ENCODE data around the gene NDUFB10. TPM values are rescaled to one million over a fixed set of nuclear protein-coding genes. Genes with fewer than 3 reads are reported as not detected.

NDUFB10 gene
- total RNA-seq, 1 donor from 2014 or later: 153 TPM

DNA sequence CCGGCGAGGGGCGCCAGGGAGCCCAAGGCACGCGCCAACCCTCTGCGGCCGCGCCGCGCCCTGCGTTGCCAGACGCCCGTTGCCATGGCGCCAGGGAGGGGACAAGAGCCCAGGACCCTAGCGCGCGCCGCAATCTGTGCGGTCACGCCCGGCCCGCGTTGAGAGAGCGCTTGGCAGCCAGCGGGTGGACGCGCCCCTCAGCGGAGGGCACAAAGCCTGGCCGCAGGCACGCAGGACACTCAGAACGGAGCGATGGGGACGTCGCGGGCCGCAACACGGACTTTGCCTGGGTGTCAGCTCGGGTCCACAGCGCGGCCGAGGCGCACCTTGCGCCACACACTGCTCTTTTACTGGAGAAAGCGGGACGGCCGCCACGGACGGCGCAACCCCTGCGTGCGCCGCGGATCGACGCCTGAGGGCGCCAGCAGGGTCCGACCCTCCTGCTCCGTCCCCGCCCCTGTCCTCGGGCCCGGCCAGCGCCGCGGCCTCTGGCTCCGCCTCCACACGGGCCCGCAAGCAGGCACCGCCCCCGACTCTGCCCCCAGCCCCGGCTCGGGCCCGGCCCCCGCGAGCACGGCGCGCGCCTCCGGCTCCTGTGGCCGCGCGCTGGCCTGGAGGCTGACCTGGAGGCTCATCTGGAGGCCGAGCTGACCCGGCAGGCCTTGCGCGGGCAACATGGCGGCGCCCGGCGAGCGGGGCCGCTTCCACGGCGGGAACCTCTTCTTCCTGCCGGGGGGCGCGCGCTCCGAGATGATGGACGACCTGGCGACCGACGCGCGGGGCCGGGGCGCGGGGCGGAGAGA, 24.4 kb downstream of the NDUFB10 start, which contains the start of gene GFER:
Gene GFER (plus strand): TSS at position 650 of the 803 bp plus-strand sequence. CDS start 26 bp downstream, at position 676.
- Histone ChIP-seq H3K4me1 (ENCODE audit: insufficient read depth, low read length) (peaks cover 15% of the 10 kb centered on the region), H2AFZ (ENCODE audit: low read depth, low read length) (peak within 1 kb of the TSS; percentile 73), H3K9me3 (ENCODE audit: insufficient read depth, low read depth, low read length) (no peaks in the 10 kb centered on the region), H3K27me3 (ENCODE audit: insufficient read depth, low read length) (peaks cover 33% of the 10 kb centered on the region), H3K79me2 (ENCODE audit: insufficient read depth, low read length) (peaks cover 16% of the 10 kb centered on the region), H3K4me3 (ENCODE audit: insufficient read depth, low read depth, low read length) (peak within 1 kb of the TSS; percentile 68), H3K27ac (ENCODE audit: low read depth, low read length) (no peak within 1 kb of the TSS), H3K9ac (ENCODE audit: low read length) (peak within 1 kb of the TSS; percentile 83), H3K36me3 (ENCODE audit: insufficient read depth, low read length) (peaks cover 5% of the 10 kb centered on the region), H3K4me2 (ENCODE audit: low read length) (peak within 1 kb of the TSS; percentile 91), H4K20me1 (ENCODE audit: insufficient read depth, low read length) (peaks cover 48% of the 10 kb centered on the region)
- H3K9me3 Mint-ChIP-seq (ENCODE audit: unreplicated experiment): no peaks in the 10 kb centered on the region
- peak within 1 kb of the TSS; percentile 86 for H3K4me3 Mint-ChIP-seq (ENCODE audit: unreplicated experiment)
- peaks cover 23% of the 10 kb centered on the region for H3K27me3 Mint-ChIP-seq (ENCODE audit: low read depth, unreplicated experiment)
- no peak for TF ChIP-seq EZH2 (IDR thresholded peaks at IDR 0.05; ENCODE audit: insufficient read depth, low read length)
- TF ChIP-seq, protein P1, sequence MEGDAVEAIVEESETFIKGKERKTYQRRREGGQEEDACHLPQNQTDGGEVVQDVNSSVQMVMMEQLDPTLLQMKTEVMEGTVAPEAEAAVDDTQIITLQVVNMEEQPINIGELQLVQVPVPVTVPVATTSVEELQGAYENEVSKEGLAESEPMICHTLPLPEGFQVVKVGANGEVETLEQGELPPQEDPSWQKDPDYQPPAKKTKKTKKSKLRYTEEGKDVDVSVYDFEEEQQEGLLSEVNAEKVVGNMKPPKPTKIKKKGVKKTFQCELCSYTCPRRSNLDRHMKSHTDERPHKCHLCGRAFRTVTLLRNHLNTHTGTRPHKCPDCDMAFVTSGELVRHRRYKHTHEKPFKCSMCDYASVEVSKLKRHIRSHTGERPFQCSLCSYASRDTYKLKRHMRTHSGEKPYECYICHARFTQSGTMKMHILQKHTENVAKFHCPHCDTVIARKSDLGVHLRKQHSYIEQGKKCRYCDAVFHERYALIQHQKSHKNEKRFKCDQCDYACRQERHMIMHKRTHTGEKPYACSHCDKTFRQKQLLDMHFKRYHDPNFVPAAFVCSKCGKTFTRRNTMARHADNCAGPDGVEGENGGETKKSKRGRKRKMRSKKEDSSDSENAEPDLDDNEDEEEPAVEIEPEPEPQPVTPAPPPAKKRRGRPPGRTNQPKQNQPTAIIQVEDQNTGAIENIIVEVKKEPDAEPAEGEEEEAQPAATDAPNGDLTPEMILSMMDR (IDR thresholded peaks at IDR 0.05; ENCODE audit: insufficient read depth, low read depth, low read length): no peak
- FAIRE-seq (no peak), DNase-seq (ENCODE audit: low read depth) (peak; percentile 79)
- H3K36me3 Mint-ChIP-seq (ENCODE audit: low read depth, unreplicated experiment): peaks cover 2% of the 10 kb centered on the region
- peaks cover 2% of the 10 kb centered on the region for H3K4me1 Mint-ChIP-seq (ENCODE audit: low read depth, unreplicated experiment)
- peak within 1 kb of the TSS; percentile 92 for H3K27ac Mint-ChIP-seq (ENCODE audit: unreplicated experiment)

DNA sequence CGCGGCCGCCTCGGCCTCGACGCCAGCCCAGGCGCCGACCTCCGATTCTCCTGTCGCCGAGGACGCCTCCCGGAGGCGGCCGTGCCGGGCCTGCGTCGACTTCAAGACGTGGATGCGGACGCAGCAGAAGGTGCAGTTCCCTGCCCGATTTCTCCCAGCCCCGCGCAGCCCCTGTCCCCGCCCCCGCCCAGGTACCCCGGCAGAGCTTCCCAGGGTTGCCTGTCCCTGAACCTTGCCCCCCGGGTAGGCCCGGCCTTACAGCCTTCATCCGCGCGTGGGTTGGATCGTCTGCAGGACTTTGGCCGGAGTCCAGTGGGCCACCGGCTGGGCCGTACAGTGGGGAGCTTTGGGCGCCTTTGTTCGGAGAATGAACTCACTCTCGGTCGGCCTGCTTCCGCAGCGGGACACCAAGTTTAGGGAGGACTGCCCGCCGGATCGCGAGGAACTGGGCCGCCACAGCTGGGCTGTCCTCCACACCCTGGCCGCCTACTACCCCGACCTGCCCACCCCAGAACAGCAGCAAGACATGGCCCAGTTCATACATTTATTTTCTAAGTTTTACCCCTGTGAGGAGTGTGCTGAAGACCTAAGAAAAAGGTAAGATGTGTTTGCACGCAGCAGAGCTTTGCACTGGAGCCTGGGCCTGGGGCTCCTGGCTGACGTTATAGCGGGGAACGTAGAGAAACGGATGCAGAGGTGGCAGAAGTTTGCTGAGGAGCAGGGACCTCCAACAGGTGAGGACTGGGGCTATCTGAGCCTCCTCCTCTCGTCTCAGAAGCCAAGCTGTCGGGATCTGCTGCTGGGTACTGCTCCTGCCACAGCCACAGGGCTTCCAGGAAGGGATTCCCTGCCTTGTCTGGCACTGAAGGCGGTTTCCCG, 25.2 kb downstream of the NDUFB10 start:
- peaks cover 15% of the 10 kb centered on the region for H3K4me1 ChIP-seq (ENCODE audit: insufficient read depth, low read length)
- peaks cover 29% of the 10 kb centered on the region for H3K27me3 Mint-ChIP-seq (ENCODE audit: low read depth, unreplicated experiment)
- H3K4me2 ChIP-seq (ENCODE audit: low read length): peak overlapping the region; percentile 91
- DNase-seq (ENCODE audit: low read depth) (peak; percentile 10), FAIRE-seq (no peak)
- TF ChIP-seq, protein P1 (IDR thresholded peaks at IDR 0.05; ENCODE audit: insufficient read depth, low read depth, low read length): no peak
- TF ChIP-seq EZH2 (IDR thresholded peaks at IDR 0.05; ENCODE audit: insufficient read depth, low read length): no peak
- H3K9me3 ChIP-seq (ENCODE audit: insufficient read depth, low read depth, low read length): no peaks in the 10 kb centered on the region
- H3K4me3 Mint-ChIP-seq (ENCODE audit: unreplicated experiment): peak overlapping the region; percentile 86
- H3K27me3 ChIP-seq (ENCODE audit: insufficient read depth, low read length): peaks cover 40% of the 10 kb centered on the region
- H3K79me2 ChIP-seq (ENCODE audit: insufficient read depth, low read length): peaks cover 16% of the 10 kb centered on the region
- H3K9me3 Mint-ChIP-seq (ENCODE audit: unreplicated experiment): no peaks in the 10 kb centered on the region
- peaks cover 2% of the 10 kb centered on the region for H3K36me3 Mint-ChIP-seq (ENCODE audit: low read depth, unreplicated experiment)
- H3K36me3 ChIP-seq (ENCODE audit: insufficient read depth, low read length): peaks cover 5% of the 10 kb centered on the region
- peaks cover 2% of the 10 kb centered on the region for H3K4me1 Mint-ChIP-seq (ENCODE audit: low read depth, unreplicated experiment)
- H3K4me3 ChIP-seq (ENCODE audit: insufficient read depth, low read depth, low read length): peak overlapping the region; percentile 68
- peak overlapping the region; percentile 58 for H3K27ac Mint-ChIP-seq (ENCODE audit: unreplicated experiment)
- H3K9ac ChIP-seq (ENCODE audit: low read length): peak overlapping the region; percentile 83
- peak overlapping the region; percentile 60 for H2AFZ ChIP-seq (ENCODE audit: low read depth, low read length)
- no peak overlapping the region for H3K27ac ChIP-seq (ENCODE audit: low read depth, low read length)
- peaks cover 45% of the 10 kb centered on the region for H4K20me1 ChIP-seq (ENCODE audit: insufficient read depth, low read length)
